Hepatocyte (in vitro differentiated cells): Measurements from ENCODE around the gene CFLAR.

Experiments
- EZH2 ChIP-seq: fragments of 200-600 bp; sonication (generic); IDR thresholded peaks from 2 replicates; pipeline ENCODE4 v1.6.1; 2016; ENCODE audit warnings: antibody characterized with exemption, mild to moderate bottlenecking, borderline replicate concordance
- TF ChIP-seq, protein P1 (sequence below): fragments of 200-600 bp; sonication (generic); IDR thresholded peaks from 2 replicates; pipeline ENCODE4 v1.5.1; 2016; ENCODE audit warnings: antibody characterized with exemption, mild to moderate bottlenecking; ENCODE audit not compliant: poor library complexity

DNA sequence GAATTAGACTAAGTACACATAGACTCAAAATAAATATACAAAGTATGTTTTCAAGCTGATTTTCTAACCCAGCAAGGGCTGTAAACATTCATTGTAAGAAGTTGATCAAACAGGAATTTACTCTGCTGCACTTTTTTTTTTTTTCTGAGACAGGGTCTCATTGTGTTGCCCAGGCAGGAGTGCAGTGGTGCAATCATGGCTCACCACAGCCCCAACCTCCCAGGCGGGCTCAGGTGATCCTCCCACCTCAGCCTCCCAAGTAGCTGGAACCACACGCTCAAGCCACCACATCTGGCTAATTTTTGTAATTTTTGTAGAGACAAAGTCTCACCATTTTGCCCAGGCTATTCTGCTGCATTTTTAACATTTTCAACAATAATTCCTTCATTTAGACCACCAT is 8.3 kb upstream of the CFLAR start:
- TF ChIP-seq, protein P1, sequence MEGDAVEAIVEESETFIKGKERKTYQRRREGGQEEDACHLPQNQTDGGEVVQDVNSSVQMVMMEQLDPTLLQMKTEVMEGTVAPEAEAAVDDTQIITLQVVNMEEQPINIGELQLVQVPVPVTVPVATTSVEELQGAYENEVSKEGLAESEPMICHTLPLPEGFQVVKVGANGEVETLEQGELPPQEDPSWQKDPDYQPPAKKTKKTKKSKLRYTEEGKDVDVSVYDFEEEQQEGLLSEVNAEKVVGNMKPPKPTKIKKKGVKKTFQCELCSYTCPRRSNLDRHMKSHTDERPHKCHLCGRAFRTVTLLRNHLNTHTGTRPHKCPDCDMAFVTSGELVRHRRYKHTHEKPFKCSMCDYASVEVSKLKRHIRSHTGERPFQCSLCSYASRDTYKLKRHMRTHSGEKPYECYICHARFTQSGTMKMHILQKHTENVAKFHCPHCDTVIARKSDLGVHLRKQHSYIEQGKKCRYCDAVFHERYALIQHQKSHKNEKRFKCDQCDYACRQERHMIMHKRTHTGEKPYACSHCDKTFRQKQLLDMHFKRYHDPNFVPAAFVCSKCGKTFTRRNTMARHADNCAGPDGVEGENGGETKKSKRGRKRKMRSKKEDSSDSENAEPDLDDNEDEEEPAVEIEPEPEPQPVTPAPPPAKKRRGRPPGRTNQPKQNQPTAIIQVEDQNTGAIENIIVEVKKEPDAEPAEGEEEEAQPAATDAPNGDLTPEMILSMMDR: no peak
- no peak for TF ChIP-seq EZH2
